Fibroblast of lung (primary cell): ENCODE measurements around the gene SFT2D2. TPM values are rescaled to one million over a fixed set of nuclear protein-coding genes. Genes with fewer than 3 reads are reported as not detected.
"Not testable (repeated sequence)": the region's sequence is repeated elsewhere in the genome, so short reads cannot be mapped to it uniquely, and the experiment has no call there.

Experiments used
- DNase-seq, 2 donors: peaks; one replicate each; pipeline versions ENCODE4 v3.0.0 to v3.0.0-alpha.2; 2010; ENCODE audit warnings: low read depth in 2 of 2
- H2AFZ ChIP-seq: 2 replicates; pipeline ENCODE4 v1.5.1; 2012; ENCODE audit warnings: low read length, control low read depth, inconsistent platforms
- H3K27ac ChIP-seq: 2 replicates; pipeline ENCODE4 v1.5.1; 2011; ENCODE audit warnings: low read length, control low read depth; ENCODE audit not compliant: insufficient read depth
- H3K27me3 ChIP-seq: 2 replicates; pipeline ENCODE4 v1.5.1; 2011; ENCODE audit warnings: mild to moderate bottlenecking, low read length; ENCODE audit not compliant: control insufficient read depth, insufficient read depth
- H3K36me3 ChIP-seq: 2 replicates; pipeline ENCODE4 v1.5.1; 2011; ENCODE audit warnings: low read length; ENCODE audit not compliant: control insufficient read depth, insufficient read depth
- H3K4me1 ChIP-seq: 2 replicates; pipeline ENCODE4 v1.5.1; 2011; ENCODE audit warnings: low read length; ENCODE audit not compliant: control insufficient read depth, insufficient read depth; ENCODE audit errors: extremely low read depth
- H3K4me2 ChIP-seq: 2 replicates; pipeline ENCODE4 v1.5.1; 2011; ENCODE audit warnings: low read length, control low read depth; ENCODE audit not compliant: insufficient read depth; ENCODE audit errors: extremely low read depth
- H3K4me3 ChIP-seq, 4 experiments: fragments of 200-600 bp in 1 of 4; sonication (generic) in 1 of 4; replicated peaks in 1 of 4; 2 replicates each; pipeline ENCODE4 v1.5.1; 2011 to 2016; ENCODE audit warnings: low read length in 4 of 4, low read depth in 3 of 4, mild to moderate bottlenecking in 3 of 4, control low read depth in 2 of 4, inconsistent platforms in 1 of 4, mixed read lengths in 1 of 4; ENCODE audit not compliant: insufficient read depth in 1 of 4; ENCODE audit errors: control extremely low read depth in 1 of 4
- H3K79me2 ChIP-seq: 2 replicates; pipeline ENCODE4 v1.5.1; 2012; ENCODE audit warnings: mild to moderate bottlenecking, low read length, inconsistent platforms; ENCODE audit not compliant: control insufficient read depth, insufficient read depth
- H3K9ac ChIP-seq: 2 replicates; pipeline ENCODE4 v1.5.1; 2011; ENCODE audit warnings: mild to moderate bottlenecking, low read length, control low read depth; ENCODE audit not compliant: insufficient read depth
- H3K9me3 ChIP-seq: 2 replicates; pipeline ENCODE4 v1.5.1; 2012; ENCODE audit warnings: low read depth, low read length; ENCODE audit not compliant: control insufficient read depth, insufficient read depth
- H4K20me1 ChIP-seq: 2 replicates; pipeline ENCODE4 v1.5.1; 2011; ENCODE audit warnings: low read length; ENCODE audit not compliant: control insufficient read depth, insufficient read depth; ENCODE audit errors: extremely low read depth
- EZH2 ChIP-seq: IDR thresholded peaks from 2 replicates; pipeline ENCODE4 v1.5.1; 2012; ENCODE audit warnings: low read length, control low read depth, mild to moderate bottlenecking; ENCODE audit errors: missing control alignments
- polyA plus RNA-seq, 2 donors: library from polyadenylated mRNA; depleted of rRNA in 1 of 2; stranded (reverse) in 1 of 2; unstranded in 1 of 2; fragments of >200 nt; gene quantifications; 2 replicates each; pipeline ENCODE4 v1.2.1, GENCODE V29; 2011 to 2012; ENCODE audit warnings: missing spikeins in 1 of 2
- total RNA-seq: library from RNA; depleted of rRNA; stranded (reverse); fragments of >200 nt; gene quantifications from 2 replicates; pipeline ENCODE4 v1.2.1, GENCODE V29; 2014
- TF ChIP-seq, protein P1 (sequence below), 2 donors: IDR thresholded peaks in 1 of 2; conservative IDR thresholded peaks in 1 of 2; 1 replicate in 1 of 2; 2 replicates in 1 of 2; pipeline ENCODE4 v1.5.1; 2011 to 2012; ENCODE audit warnings: low read length in 2 of 2, control low read depth in 1 of 2, inconsistent platforms in 1 of 2, low read depth in 1 of 2, mild to moderate bottlenecking in 1 of 2

Gene SFT2D2
- total and polyA plus RNA-seq, 2 donors (not counting 1 experiment from before 2014, with no cell fraction given): 29.4 to 36.4 TPM

DNA sequence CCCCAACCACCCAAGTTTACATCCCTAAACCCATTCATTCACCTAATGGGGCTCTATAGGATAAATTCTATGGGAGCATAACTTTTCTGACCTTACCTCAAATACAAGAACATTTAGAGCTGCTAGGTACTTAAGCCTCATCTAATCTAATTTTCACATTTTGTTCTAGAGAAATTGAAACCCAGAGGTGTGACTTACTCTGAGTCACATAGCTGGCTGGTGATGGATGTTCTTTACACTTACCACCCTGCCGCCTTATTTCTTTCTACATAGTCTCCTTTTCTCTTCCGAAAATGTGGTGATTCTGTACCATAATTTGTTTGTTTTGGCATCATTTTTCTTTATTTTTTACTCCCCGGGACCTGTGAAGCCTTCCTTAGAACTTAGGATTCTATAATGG lies 26.7 kb upstream of the SFT2D2 start:
- Histone ChIP-seq H3K9ac (no peak overlapping the region), H3K36me3 (no peaks in the 10 kb centered on the region), H3K27me3 (no peaks in the 10 kb centered on the region), H3K4me2 (no peak overlapping the region), H3K27ac (no peak overlapping the region), H3K79me2 (no peaks in the 10 kb centered on the region), H4K20me1 (no peaks in the 10 kb centered on the region), H2AFZ (no peak overlapping the region), H3K4me3 (no peak overlapping the region), H3K4me1 (peaks cover 3% of the 10 kb centered on the region), H3K9me3 (no peaks in the 10 kb centered on the region)
- TF ChIP-seq EZH2: no peak
- TF ChIP-seq, protein P1, sequence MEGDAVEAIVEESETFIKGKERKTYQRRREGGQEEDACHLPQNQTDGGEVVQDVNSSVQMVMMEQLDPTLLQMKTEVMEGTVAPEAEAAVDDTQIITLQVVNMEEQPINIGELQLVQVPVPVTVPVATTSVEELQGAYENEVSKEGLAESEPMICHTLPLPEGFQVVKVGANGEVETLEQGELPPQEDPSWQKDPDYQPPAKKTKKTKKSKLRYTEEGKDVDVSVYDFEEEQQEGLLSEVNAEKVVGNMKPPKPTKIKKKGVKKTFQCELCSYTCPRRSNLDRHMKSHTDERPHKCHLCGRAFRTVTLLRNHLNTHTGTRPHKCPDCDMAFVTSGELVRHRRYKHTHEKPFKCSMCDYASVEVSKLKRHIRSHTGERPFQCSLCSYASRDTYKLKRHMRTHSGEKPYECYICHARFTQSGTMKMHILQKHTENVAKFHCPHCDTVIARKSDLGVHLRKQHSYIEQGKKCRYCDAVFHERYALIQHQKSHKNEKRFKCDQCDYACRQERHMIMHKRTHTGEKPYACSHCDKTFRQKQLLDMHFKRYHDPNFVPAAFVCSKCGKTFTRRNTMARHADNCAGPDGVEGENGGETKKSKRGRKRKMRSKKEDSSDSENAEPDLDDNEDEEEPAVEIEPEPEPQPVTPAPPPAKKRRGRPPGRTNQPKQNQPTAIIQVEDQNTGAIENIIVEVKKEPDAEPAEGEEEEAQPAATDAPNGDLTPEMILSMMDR (conservative IDR thresholded peaks at IDR 0.05 in 1 of 2, IDR thresholded peaks at IDR 0.05 in 1 of 2; ENCODE audit: low read depth in 1 of 2, low read length in 2 of 2): no peak
- DNase-seq: no peak

- H3K4me3 ChIP-seq: no peak overlapping the region
- peaks cover 3% of the 10 kb centered on the region for H3K4me1 ChIP-seq
- no peaks in the 10 kb centered on the region for H3K9me3 ChIP-seq
- H3K27me3 ChIP-seq: no peaks in the 10 kb centered on the region
- H2AFZ ChIP-seq: no peak overlapping the region
- TF ChIP-seq, protein P1 (conservative IDR thresholded peaks at IDR 0.05 in 1 of 2, IDR thresholded peaks at IDR 0.05 in 1 of 2; ENCODE audit: low read depth in 1 of 2, low read length in 2 of 2): no peak
- no peak for TF ChIP-seq EZH2
- no peaks in the 10 kb centered on the region for H3K79me2 ChIP-seq
- peak; percentile 64 to 81 for DNase-seq
- no peaks in the 10 kb centered on the region for H3K36me3 ChIP-seq
- H3K9ac ChIP-seq: no peak overlapping the region
- no peak overlapping the region for H3K27ac ChIP-seq
- peak overlapping the region; percentile 6 for H3K4me2 ChIP-seq
- H4K20me1 ChIP-seq: no peaks in the 10 kb centered on the region
Observed at GRCh38 chr1:168202941-168203654, 22.7 kb upstream of the SFT2D2 start.

DNA sequence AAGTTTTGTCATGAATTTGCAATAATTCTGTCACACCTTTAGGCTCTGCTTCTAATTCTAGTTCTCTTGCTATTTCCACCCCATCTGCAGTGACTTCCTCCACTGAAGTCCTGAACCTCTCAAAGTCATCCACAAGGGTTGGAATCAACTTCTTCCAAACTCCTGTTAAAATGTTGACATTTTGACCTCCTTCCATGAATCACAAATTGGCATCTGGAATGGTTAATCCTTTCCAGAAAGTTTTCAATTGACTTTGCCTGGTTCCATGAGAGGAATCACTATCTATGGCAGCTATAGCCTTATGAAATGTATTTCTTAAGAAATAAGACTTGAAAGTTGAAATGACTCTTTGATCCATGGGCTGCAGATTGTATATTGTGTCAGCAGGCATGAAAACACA lies 19.7 kb upstream of the SFT2D2 start:
- no peak overlapping the region for H3K9ac ChIP-seq
- no peaks in the 10 kb centered on the region for H3K36me3 ChIP-seq
- peaks cover 3% of the 10 kb centered on the region for H3K4me1 ChIP-seq
- DNase-seq: no peak
- no peak overlapping the region for H3K4me2 ChIP-seq
- H3K27ac ChIP-seq: no peak overlapping the region
- no peaks in the 10 kb centered on the region for H3K27me3 ChIP-seq
- no peak overlapping the region for H2AFZ ChIP-seq
- H3K4me3 ChIP-seq: no peak overlapping the region
- no peaks in the 10 kb centered on the region for H4K20me1 ChIP-seq
- no peak for TF ChIP-seq EZH2
- TF ChIP-seq, protein P1 (conservative IDR thresholded peaks at IDR 0.05 in 1 of 2, IDR thresholded peaks at IDR 0.05 in 1 of 2; ENCODE audit: low read depth in 1 of 2, low read length in 2 of 2): no peak
- H3K9me3 ChIP-seq: no peaks in the 10 kb centered on the region
- no peaks in the 10 kb centered on the region for H3K79me2 ChIP-seq

DNA sequence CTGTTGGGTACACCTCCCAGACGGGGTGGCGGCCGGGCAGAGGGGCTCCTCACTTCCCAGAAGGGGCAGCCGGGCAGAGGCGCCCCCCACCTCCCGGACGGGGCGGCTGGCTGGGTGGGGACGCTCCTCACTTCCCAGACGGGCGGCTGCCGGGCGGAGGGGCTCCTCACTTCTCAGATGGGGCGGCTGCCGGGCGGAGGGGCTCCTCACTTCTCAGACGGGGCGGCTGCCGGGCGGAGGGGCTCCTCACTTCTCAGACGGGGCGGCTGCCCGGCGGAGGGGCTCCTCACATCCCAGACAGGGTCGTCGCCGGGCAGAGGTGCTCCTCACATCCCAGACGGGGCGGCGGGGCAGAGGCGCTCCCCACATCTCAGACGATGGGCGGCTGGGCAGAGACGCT lies 18.1 kb upstream of the SFT2D2 start:
- not testable (repeated sequence) for H4K20me1 ChIP-seq, H3K4me1 ChIP-seq, H3K79me2 ChIP-seq, H3K9ac ChIP-seq, H3K36me3 ChIP-seq, H3K27me3 ChIP-seq, DNase-seq, H2AFZ ChIP-seq, H3K4me3 ChIP-seq, H3K9me3 ChIP-seq, H3K4me2 ChIP-seq, H3K27ac ChIP-seq
